ENCODE measurements around the gene TRIM52.

DNA sequence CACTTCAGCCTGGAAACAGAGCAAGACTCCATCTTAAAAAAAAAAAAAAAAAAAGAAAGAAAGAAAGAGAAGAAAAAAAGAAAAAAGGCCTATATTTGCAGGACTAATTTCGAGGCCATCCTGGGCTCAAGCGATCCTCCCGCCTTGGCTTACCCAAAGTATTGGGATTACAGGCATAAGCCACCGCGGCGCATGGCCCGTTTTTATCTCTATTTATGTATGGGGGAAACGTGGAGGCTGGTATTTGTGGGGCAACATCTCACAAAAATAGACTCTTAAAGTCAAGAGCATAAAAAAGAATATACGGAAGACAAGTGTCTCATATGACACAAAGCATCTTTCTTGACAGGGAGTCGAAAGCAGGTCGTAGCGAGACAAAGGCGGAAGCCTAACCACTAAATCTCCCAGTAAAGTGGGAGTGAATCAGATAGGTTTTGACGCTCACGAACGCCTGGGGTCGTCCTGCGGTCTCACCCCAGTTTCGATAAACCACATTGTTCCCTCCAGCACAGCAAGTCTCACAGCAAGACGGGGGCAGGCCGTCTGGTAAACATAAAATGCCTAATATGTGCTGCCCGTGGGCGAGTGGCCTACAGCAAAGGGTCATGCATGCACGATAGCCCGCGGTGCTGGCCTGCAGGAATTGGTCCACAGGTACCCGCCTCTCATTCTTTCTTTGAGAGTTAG is 39.7 kb downstream of the TRIM52 start:
- TF ChIP-seq POLR2A (IDR thresholded peaks at IDR 0.05) (no peak), POLR2AphosphoS5 (IDR thresholded peaks at IDR 0.05) (no peak)
- TF ChIP-seq, protein P1, sequence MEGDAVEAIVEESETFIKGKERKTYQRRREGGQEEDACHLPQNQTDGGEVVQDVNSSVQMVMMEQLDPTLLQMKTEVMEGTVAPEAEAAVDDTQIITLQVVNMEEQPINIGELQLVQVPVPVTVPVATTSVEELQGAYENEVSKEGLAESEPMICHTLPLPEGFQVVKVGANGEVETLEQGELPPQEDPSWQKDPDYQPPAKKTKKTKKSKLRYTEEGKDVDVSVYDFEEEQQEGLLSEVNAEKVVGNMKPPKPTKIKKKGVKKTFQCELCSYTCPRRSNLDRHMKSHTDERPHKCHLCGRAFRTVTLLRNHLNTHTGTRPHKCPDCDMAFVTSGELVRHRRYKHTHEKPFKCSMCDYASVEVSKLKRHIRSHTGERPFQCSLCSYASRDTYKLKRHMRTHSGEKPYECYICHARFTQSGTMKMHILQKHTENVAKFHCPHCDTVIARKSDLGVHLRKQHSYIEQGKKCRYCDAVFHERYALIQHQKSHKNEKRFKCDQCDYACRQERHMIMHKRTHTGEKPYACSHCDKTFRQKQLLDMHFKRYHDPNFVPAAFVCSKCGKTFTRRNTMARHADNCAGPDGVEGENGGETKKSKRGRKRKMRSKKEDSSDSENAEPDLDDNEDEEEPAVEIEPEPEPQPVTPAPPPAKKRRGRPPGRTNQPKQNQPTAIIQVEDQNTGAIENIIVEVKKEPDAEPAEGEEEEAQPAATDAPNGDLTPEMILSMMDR (IDR thresholded peaks at IDR 0.05 in 8 of 11, conservative IDR thresholded peaks at IDR 0.05 in 3 of 11), result no peak
